OCI-LY1 (cell line): ENCODE data around the gene NUP62.
A peak's percentile ranks its signal among the peaks of the same experiment; 100 is the strongest.

Source experiments
- H2AFZ ChIP-seq: fragments of 200-600 bp; sonication (generic), shearing (Covaris generic); 2 replicates; pipeline ENCODE4 v1.6.0; 2014; ENCODE audit warnings: antibody characterized with exemption, mild to moderate bottlenecking, low read length
- H3F3A ChIP-seq: fragments of 200-600 bp; sonication (generic), shearing (Covaris generic); 2 replicates; pipeline ENCODE4 v1.6.0; 2014; ENCODE audit warnings: mild to moderate bottlenecking, antibody characterized with exemption, low read length, moderate library complexity; ENCODE audit not compliant: insufficient read depth
- H3K27ac ChIP-seq: fragments of 200-600 bp; sonication (generic); 2 replicates; pipeline ENCODE4 v1.5.1; 2014; ENCODE audit warnings: low read length, mixed run types, mild to moderate bottlenecking, low read depth; ENCODE audit not compliant: poor library complexity, severe bottlenecking
- H3K27me3 ChIP-seq: fragments of 200-600 bp; sonication (generic); 2 replicates; pipeline ENCODE4 v1.6.0; 2014; ENCODE audit warnings: antibody characterized with exemption, mild to moderate bottlenecking, low read length, moderate library complexity; ENCODE audit not compliant: insufficient read depth
- H3K36me3 ChIP-seq: fragments of 200-600 bp; sonication (generic); 2 replicates; pipeline ENCODE4 v1.6.1; 2014; ENCODE audit warnings: mild to moderate bottlenecking, antibody characterized with exemption, low read length, moderate library complexity, mixed read lengths; ENCODE audit not compliant: insufficient read depth
- H3K4me1 ChIP-seq: fragments of 200-600 bp; sonication (generic); 2 replicates; pipeline ENCODE4 v1.5.1; 2014; ENCODE audit warnings: mild to moderate bottlenecking, low read length, moderate library complexity; ENCODE audit not compliant: insufficient read depth, severe bottlenecking
- H3K4me2 ChIP-seq: fragments of 200-600 bp; sonication (generic), shearing (Covaris generic); 2 replicates; pipeline ENCODE4 v1.6.1; 2014; ENCODE audit warnings: low read length
- H3K4me3 ChIP-seq: fragments of 200-600 bp; sonication (generic); 2 replicates; pipeline ENCODE4 v1.5.1; 2014; ENCODE audit warnings: low read length, low read depth, mild to moderate bottlenecking, mixed read lengths; ENCODE audit not compliant: poor library complexity, severe bottlenecking
- H3K79me2 ChIP-seq: fragments of 200-600 bp; shearing (Covaris generic); 2 replicates; pipeline ENCODE4 v1.6.1; 2016; ENCODE audit warnings: mixed run types, low read length, mixed read lengths; ENCODE audit not compliant: insufficient read depth
- H3K9ac ChIP-seq: fragments of 200-600 bp; sonication (generic), shearing (Covaris generic); 2 replicates; pipeline ENCODE4 v1.6.1; 2014; ENCODE audit warnings: mild to moderate bottlenecking, low read length, mixed read lengths
- H3K9me2 ChIP-seq: fragments of 200-600 bp; sonication (generic), shearing (Covaris generic); 2 replicates; pipeline ENCODE4 v1.6.1; 2014; ENCODE audit warnings: low read depth, mild to moderate bottlenecking, low read length, mixed read lengths
- H3K9me3 ChIP-seq: fragments of 200-600 bp; shearing (Covaris generic); 2 replicates; pipeline ENCODE4 v1.6.1; 2014; ENCODE audit warnings: low read length, mixed read lengths
- H4K20me1 ChIP-seq: fragments of 200-600 bp; sonication (generic), shearing (Covaris generic); 2 replicates; pipeline ENCODE4 v1.6.0; 2016; ENCODE audit warnings: mild to moderate bottlenecking, low read length; ENCODE audit not compliant: insufficient read depth
- CTCF ChIP-seq: fragments of 200-600 bp; sonication (generic), shearing (Covaris generic); IDR thresholded peaks from 2 replicates; pipeline ENCODE4 v1.5.1; 2017; ENCODE audit warnings: mild to moderate bottlenecking, antibody characterized with exemption, low read length, moderate library complexity, mixed read lengths
- EZH2 ChIP-seq: fragments of 200-600 bp; sonication (generic), shearing (Covaris generic); IDR thresholded peaks from 2 replicates; pipeline ENCODE4 v1.8.0; 2017; ENCODE audit warnings: borderline replicate concordance, mixed run types, mild to moderate bottlenecking, antibody characterized with exemption, low read length, moderate library complexity, mixed read lengths

The NUP62 gene

GRCh38 chr19:49907745-49908446 lies 21.4 kb downstream of the NUP62 start:
- Histone ChIP-seq H3K9ac (peak overlapping the region; percentile 54; the same call in 1 of the 2 replicates), H3F3A (no peaks in the 10 kb centered on the region), H2AFZ (no peak overlapping the region), H3K9me3 (no peaks in the 10 kb centered on the region), H3K9me2 (no peaks in the 10 kb centered on the region), H3K27me3 (no peaks in the 10 kb centered on the region), H3K79me2 (no peaks in the 10 kb centered on the region), H3K27ac (peak overlapping the region; percentile 95), H3K4me3 (peak overlapping the region; percentile 30), H4K20me1 (no peaks in the 10 kb centered on the region), H3K4me1 (peaks cover 90% of the 10 kb centered on the region), H3K36me3 (peaks cover 68% of the 10 kb centered on the region), H3K4me2 (peak overlapping the region; percentile 49)
- no peak for TF ChIP-seq EZH2
- no peak for TF ChIP-seq CTCF

GRCh38 chr19:49906879-49907564 lies 22.3 kb downstream of the NUP62 start:
- Histone ChIP-seq H3K27ac (peak overlapping the region; percentile 95), H2AFZ (no peak overlapping the region), H3K79me2 (no peaks in the 10 kb centered on the region), H3K9me3 (no peaks in the 10 kb centered on the region), H3K36me3 (peaks cover 60% of the 10 kb centered on the region), H4K20me1 (no peaks in the 10 kb centered on the region), H3K9ac (peak overlapping the region; percentile 34; the same call in 1 of the 2 replicates), H3K4me3 (no peak overlapping the region), H3K4me1 (peaks cover 83% of the 10 kb centered on the region), H3K27me3 (no peaks in the 10 kb centered on the region), H3F3A (no peaks in the 10 kb centered on the region), H3K9me2 (no peaks in the 10 kb centered on the region), H3K4me2 (peak overlapping the region; percentile 49; the same call in 1 of the 2 replicates)
- TF ChIP-seq CTCF: no peak
- TF ChIP-seq EZH2: no peak

- Histone ChIP-seq H3K79me2 (no peaks in the 10 kb centered on the region), H2AFZ (no peak overlapping the region), H4K20me1 (no peaks in the 10 kb centered on the region), H3K27ac (peak overlapping the region; percentile 24), H3K9me2 (no peaks in the 10 kb centered on the region), H3K36me3 (peaks cover 34% of the 10 kb centered on the region), H3K27me3 (no peaks in the 10 kb centered on the region), H3K4me2 (no peak overlapping the region), H3K4me3 (no peak overlapping the region), H3K4me1 (peaks cover 54% of the 10 kb centered on the region), H3K9me3 (no peaks in the 10 kb centered on the region), H3K9ac (no peak overlapping the region), H3F3A (no peaks in the 10 kb centered on the region)
- TF ChIP-seq CTCF (no peak), EZH2 (no peak)
Measured at GRCh38 chr19:49904136-49904535, 25.2 kb downstream of the NUP62 start.
